B cell (primary cell): ENCODE results near the gene CHKB. TPM values are rescaled to one million over a fixed set of nuclear protein-coding genes. Genes with fewer than 3 reads are reported as not detected.
A peak's percentile ranks its signal among the peaks of the same experiment; 100 is the strongest.

ENCODE experiments used
- ATAC-seq: fragments of 200-7000 bp; cut with Tn5 transposase; one replicate; pipeline ENCODE4 v1.10.0; 2021; ENCODE audit warnings: low read depth, mild to moderate bottlenecking, moderate number of reproducible peaks, moderate library complexity
- CTCF ChIA-PET: fragments of 350-600 bp; sonication (Branson Sonifier 250); formaldehyde crosslinking; loops from one replicate; lab custom pipeline; 2021; ENCODE audit warnings: antibody characterized with exemption, inconsistent platforms; lab: Charles Lee
- POLR2A ChIA-PET: fragments of 350-600 bp; sonication (Branson Sonifier 250); formaldehyde crosslinking; loops from one replicate; lab custom pipeline; 2021; ENCODE audit warnings: antibody characterized with exemption; lab: Charles Lee
- DNase-seq: peaks from one replicate; pipeline ENCODE4 v3.0.0; 2013
- H2AFZ ChIP-seq: 2 replicates; pipeline ENCODE4 v1.6.1; 2012; ENCODE audit warnings: mild to moderate bottlenecking, low read depth, low read length; ENCODE audit not compliant: insufficient read depth, poor library complexity, severe bottlenecking
- H3K27ac ChIP-seq, 2 donors: 1 replicate in 1 of 2; 2 replicates in 1 of 2; pipeline ENCODE4 v1.5.1; 2012 to 2013; ENCODE audit warnings: low read length in 2 of 2, mild to moderate bottlenecking in 2 of 2, moderate library complexity in 1 of 2
- H3K27me3 ChIP-seq, 4 experiments: fragments of 200-600 bp in 1 of 4; sonication (generic) in 1 of 4; replicated peaks in 1 of 4; 1 replicate in 2 of 4; 2 replicates in 2 of 4; pipeline versions ENCODE4 v1.6.1 to v1.7.0; 2013 to 2016; ENCODE audit warnings: low read length in 3 of 4, mild to moderate bottlenecking in 2 of 4, mixed read lengths in 1 of 4, moderate library complexity in 1 of 4; ENCODE audit not compliant: insufficient read depth in 4 of 4, control insufficient read depth in 3 of 4; ENCODE audit errors: control extremely low read depth in 1 of 4
- H3K36me3 ChIP-seq, 2 experiments: replicated peaks in 1 of 2; 1 replicate in 1 of 2; 2 replicates in 1 of 2; pipeline versions ENCODE4 v1.6.1 to v1.7.1; 2013; ENCODE audit warnings: low read length in 1 of 2; ENCODE audit not compliant: insufficient read depth in 2 of 2, control insufficient read depth in 1 of 2; ENCODE audit errors: control extremely low read depth in 1 of 2, extremely low read depth in 1 of 2
- H3K4me1 ChIP-seq, 2 donors: fragments of 200-600 bp in 1 of 2; sonication (generic) in 1 of 2; 1 replicate in 1 of 2; 2 replicates in 1 of 2; pipeline versions ENCODE4 v1.5.1 to v1.6.1; 2013 to 2017; ENCODE audit warnings: low read length in 2 of 2; ENCODE audit not compliant: control insufficient read depth in 2 of 2, insufficient read depth in 2 of 2
- H3K4me2 ChIP-seq: replicated peaks from 2 replicates; pipeline ENCODE3; 2012; ENCODE audit warnings: mild to moderate bottlenecking, low read depth, low read length; ENCODE audit not compliant: poor library complexity, severe bottlenecking
- H3K4me3 ChIP-seq, 5 experiments: fragments of 200-600 bp in 1 of 5; sonication (generic) in 1 of 5; 1 replicate in 3 of 5; 2 replicates in 2 of 5; pipeline versions ENCODE4 v1.5.1 to v1.7.0; 2011 to 2016; ENCODE audit warnings: low read length in 4 of 5, mild to moderate bottlenecking in 4 of 5, low read depth in 2 of 5, control low read depth in 1 of 5, moderate library complexity in 1 of 5; ENCODE audit not compliant: insufficient read depth in 1 of 5; ENCODE audit errors: control extremely low read depth in 1 of 5, extremely low read depth in 1 of 5
- H3K79me2 ChIP-seq: fragments of 200-600 bp; sonication (generic); one replicate; pipeline ENCODE4 v1.6.0; 2016; ENCODE audit warnings: low read length; ENCODE audit not compliant: control insufficient read depth, insufficient read depth
- H3K9ac ChIP-seq: fragments of 200-600 bp; sonication (generic); 2 replicates; pipeline ENCODE4 v1.6.1; 2017; ENCODE audit warnings: mild to moderate bottlenecking, low read length, moderate library complexity
- H3K9me3 ChIP-seq, 3 donors: one replicate each; pipeline versions ENCODE4 v1.6.1 to v1.7.1; 2013; ENCODE audit warnings: low read length in 2 of 3; ENCODE audit not compliant: control insufficient read depth in 2 of 3, insufficient read depth in 1 of 3; ENCODE audit errors: control extremely low read depth in 1 of 3
- H4K20me1 ChIP-seq: 2 replicates; pipeline ENCODE4 v1.6.0; 2012; ENCODE audit warnings: mild to moderate bottlenecking, low read length; ENCODE audit not compliant: insufficient read depth, control insufficient read depth, poor library complexity, severe bottlenecking
- H3K27ac Mint-ChIP-seq: one replicate; pipeline ENCODE4 v1.8.0; 2021; ENCODE audit warnings: mixed read lengths
- H3K27me3 Mint-ChIP-seq: one replicate; pipeline ENCODE4 v1.8.0; 2021; ENCODE audit warnings: mixed read lengths
- H3K4me1 Mint-ChIP-seq: one replicate; pipeline ENCODE4 v1.8.0; 2021; ENCODE audit warnings: mixed read lengths
- H3K4me3 Mint-ChIP-seq: one replicate; pipeline ENCODE4 v1.8.0; 2021; ENCODE audit warnings: mixed read lengths
- H3K9me3 Mint-ChIP-seq: one replicate; pipeline ENCODE4 v1.8.0; 2022; ENCODE audit warnings: mixed read lengths; ENCODE audit not compliant: insufficient read depth
- EZH2 ChIP-seq: IDR thresholded peaks from 2 replicates; pipeline ENCODE4 v1.6.1; 2012; ENCODE audit warnings: borderline replicate concordance, low read depth, mild to moderate bottlenecking, moderate library complexity, low read length; ENCODE audit not compliant: insufficient read depth, poor library complexity, severe bottlenecking
- WGBS: methylation state at CpG from one replicate; pipeline ENCODE4 v1.1.5; 2013; ENCODE audit warnings: missing lambda C conversion rate; ENCODE audit not compliant: insufficient coverage; 5-methylcytosine and 5-hydroxymethylcytosine counted together
- intact Hi-C: fragments of 100-400 bp; cut with micrococcal nuclease; formaldehyde crosslinking; loops from one replicate; pipeline ENCODE4 v1.10.0; 2022
- polyA plus RNA-seq: library from polyadenylated mRNA; depleted of rRNA; stranded (reverse); fragments of >200 nt; gene quantifications from 2 replicates; pipeline ENCODE4 v1.2.3, GENCODE V29; 2012
- total RNA-seq, 2 donors: library from RNA; stranded (reverse); fragments of 120-200 nt in 1 of 2; gene quantifications; 1 replicate in 1 of 2; 2 replicates in 1 of 2; pipeline versions ENCODE4 v1.2.3 to v1.2.4, GENCODE V29; 2013 to 2022
- TF ChIP-seq, protein P1 (sequence below): fragments of 200-600 bp; IDR thresholded peaks from one replicate; pipeline ENCODE4 v1.8.0; 2022; ENCODE audit warnings: antibody characterized with exemption, mild to moderate bottlenecking

CHKB gene
- total and polyA plus RNA-seq, 2 donors (not counting 1 experiment from before 2014, with no cell fraction given): 238 to 309 TPM

DNA sequence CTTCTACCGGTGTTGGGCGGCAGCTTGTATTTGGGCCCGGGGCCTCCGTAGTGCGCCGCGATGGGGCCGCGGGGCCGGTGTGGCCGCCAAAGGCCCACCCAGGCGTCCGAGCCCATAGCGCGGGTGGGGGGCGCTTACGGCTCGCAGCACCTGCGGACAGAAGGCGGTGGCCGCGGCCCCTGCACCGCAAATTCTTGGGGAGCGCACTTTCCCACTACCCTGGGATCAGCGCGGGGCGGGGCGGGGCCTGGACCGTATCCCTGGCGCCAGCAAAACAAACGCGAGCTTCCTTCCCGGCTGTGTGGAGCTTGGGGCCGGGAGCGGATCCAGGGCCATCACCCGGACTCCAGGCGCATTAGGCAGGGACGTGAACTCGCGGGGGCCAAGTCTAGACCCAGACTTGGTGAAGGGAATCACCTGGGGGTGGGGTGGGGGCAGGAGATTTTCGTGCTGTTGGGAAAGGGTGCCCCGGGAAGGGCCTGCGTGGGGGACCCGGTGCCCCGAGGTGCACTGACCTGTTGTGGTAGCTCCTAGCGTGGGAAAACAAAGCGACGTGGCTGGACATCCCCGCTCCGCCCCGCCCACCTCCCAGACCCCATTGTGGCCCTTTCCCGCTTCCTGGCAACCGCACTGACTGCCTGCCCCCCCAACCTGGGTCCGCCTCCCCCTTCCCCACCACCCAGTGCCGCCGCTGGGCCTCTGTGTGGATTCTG lies 50.5 kb downstream of the CHKB start:
- no peaks in the 10 kb centered on the region for H3K27me3 Mint-ChIP-seq
- TF ChIP-seq, protein P1, sequence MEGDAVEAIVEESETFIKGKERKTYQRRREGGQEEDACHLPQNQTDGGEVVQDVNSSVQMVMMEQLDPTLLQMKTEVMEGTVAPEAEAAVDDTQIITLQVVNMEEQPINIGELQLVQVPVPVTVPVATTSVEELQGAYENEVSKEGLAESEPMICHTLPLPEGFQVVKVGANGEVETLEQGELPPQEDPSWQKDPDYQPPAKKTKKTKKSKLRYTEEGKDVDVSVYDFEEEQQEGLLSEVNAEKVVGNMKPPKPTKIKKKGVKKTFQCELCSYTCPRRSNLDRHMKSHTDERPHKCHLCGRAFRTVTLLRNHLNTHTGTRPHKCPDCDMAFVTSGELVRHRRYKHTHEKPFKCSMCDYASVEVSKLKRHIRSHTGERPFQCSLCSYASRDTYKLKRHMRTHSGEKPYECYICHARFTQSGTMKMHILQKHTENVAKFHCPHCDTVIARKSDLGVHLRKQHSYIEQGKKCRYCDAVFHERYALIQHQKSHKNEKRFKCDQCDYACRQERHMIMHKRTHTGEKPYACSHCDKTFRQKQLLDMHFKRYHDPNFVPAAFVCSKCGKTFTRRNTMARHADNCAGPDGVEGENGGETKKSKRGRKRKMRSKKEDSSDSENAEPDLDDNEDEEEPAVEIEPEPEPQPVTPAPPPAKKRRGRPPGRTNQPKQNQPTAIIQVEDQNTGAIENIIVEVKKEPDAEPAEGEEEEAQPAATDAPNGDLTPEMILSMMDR: no peak
- TF ChIP-seq EZH2: no peak
- H3K36me3 ChIP-seq: no peaks in the 10 kb centered on the region
- peaks cover 0 to 9% (median 0%) of the 10 kb centered on the region in 3 donors for H3K9me3 ChIP-seq
- CTCF ChIA-PET: interaction anchor here (0.8 to 2.1 kb wide), 2 partner anchors 9 to 93 kb away, joined by 3 to 7 read pairs; no protein-coding TSS in a partner anchor
- peak overlapping the region; percentile 99 to 100 for H3K27ac ChIP-seq
- H3K27ac Mint-ChIP-seq: peak overlapping the region; percentile 99
- peak overlapping the region; percentile 95 for H3K4me3 Mint-ChIP-seq
- intact Hi-C loops: loop anchor here (1.0 kb wide), 3 partner anchors 7 to 89 kb away; partner anchors contain the start of gene SYCE3
- H3K9ac ChIP-seq: peak overlapping the region; percentile 97
- H4K20me1 ChIP-seq: no peaks in the 10 kb centered on the region
- POLR2A ChIA-PET: interaction anchor here (0.6 to 4.6 kb wide), 10 partner anchors 8 to 578 kb away, joined by 3 to 40 read pairs (median 6); partner anchors contain the start of genes LMF2, NCAPH2 and SYCE3
- H3K79me2 ChIP-seq: peaks cover 17% of the 10 kb centered on the region
- DNase-seq (no peak), ATAC-seq (no peak)
- peak overlapping the region; percentile 84 for H3K4me2 ChIP-seq
- no peaks in the 10 kb centered on the region for H3K9me3 Mint-ChIP-seq
- peak overlapping the region; percentile 62 for H2AFZ ChIP-seq
- WGBS: 2% methylated on average over 46 of the region's 56 CpGs
- peaks cover 18 to 65% of the 10 kb centered on the region in 2 donors for H3K4me1 ChIP-seq
- H3K4me3 ChIP-seq: peak overlapping the region in 4 of 5 experiments; percentile 87 to 95 (median 95)
- no peaks in the 10 kb centered on the region for H3K27me3 ChIP-seq
- peaks cover 51% of the 10 kb centered on the region for H3K4me1 Mint-ChIP-seq
